ENCODE measurements around the gene TSPAN4.

TSPAN4 gene

GRCh38 chr11:853682-854448, 11.2 kb downstream of the TSPAN4 start:
- DNase-seq = no peak

DNA sequence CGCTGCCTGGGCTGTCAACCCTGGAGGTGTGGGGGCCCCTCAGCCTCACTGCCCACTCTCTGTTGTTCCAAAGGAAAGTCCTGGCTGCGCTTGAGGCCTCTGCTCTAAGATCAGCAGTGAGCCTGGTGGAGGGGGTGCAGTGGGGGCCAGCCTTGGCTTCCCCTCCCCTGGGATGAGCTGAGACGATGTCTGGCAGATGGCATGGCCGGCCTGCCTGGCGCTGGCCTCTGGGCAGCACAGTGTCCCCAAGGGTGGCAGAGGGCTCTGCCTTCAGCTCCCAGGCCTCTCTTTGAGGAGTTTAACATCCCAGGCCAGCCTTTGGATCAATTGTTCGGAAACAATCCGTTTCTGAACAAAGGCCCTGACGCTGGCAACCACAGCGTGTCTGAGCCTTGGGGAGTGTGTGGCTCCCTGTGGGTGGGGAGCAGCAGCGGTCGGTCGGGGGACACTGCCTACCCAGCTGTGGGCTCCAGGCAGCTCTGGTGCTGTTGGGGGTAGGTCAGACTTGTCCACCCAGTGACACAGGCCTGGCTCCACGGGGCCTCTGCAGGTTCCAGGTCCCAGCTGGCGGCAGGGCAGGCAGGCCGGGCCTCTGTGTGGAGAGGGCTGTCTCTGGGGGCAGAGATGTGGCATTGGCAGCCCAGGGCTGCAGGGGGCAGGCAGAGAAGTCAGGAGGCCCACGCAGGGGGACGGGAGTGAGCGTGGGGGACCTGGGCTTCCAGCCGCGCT, 12.1 kb downstream of the TSPAN4 start:
- no peak for DNase-seq

- no peak for DNase-seq
Measured at GRCh38 chr11:855330-855674, 12.7 kb downstream of the TSPAN4 start.

DNA sequence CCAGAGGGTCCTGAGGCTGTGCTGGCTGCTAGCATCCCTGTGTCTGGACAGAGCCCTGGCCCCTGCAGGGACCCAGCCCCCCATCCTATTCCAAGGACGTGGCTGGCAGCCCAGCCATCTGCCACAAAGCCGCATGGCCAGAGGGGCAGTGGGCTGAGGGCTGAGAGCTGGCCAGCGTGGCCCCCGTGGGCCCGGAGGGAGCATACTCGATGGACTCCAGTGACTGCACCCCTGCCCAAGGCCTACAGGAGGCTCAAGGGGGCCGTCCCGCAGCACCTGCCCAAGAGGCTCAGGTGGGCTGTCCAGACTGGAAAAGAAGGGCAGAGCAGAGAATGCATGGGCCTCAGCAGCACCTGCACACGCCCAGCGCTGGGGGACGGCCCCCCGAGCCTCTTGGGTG, 13.1 kb downstream of the TSPAN4 start:
- DNase-seq = no peak

- DNase-seq = no peak
Measured at GRCh38 chr11:856397-856796, 13.7 kb downstream of the TSPAN4 start.

- DNase-seq = no peak
Measured at GRCh38 chr11:858053-858761, 15.6 kb downstream of the TSPAN4 start.

GRCh38 chr11:858762-859339, 16.2 kb downstream of the TSPAN4 start:
- DNase-seq = no peak

DNA sequence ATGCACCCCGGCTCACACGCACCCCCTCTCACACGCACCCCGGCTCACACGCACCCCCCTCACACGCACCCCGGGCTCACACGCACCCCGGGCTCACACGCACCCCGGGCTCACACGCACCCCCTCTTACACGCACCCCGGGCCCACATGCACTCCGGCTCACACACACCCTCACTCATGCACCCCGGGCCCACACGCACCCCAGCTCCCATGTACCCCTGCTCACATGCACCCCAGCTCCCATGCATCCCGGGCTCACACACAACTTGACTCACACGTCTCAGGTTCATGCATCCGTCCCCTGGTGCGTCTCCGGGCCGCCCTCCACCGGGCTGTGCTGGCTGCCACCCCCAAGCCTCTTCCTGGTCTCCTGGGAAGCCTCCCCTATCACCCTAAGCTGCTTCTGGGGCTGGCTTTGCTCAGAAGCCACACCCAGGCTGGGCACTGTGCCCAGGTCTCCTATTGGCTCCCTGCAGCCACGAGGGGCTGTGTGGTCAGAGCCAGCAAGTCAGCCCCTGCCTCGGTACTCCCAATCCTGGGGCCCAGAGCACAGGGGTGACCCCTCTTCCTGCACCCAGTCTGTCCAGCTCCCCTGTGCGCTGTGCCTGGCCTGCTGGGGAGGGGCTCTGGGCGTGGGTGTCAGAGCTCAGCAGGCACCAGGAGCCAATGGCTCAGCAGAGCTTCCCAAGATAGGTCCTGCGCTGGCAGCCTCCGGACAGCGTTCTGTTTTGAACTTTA, 16.9 kb downstream of the TSPAN4 start:
- DNase-seq = no peak

- no peak for DNase-seq
Measured at GRCh38 chr11:860234-861104, 17.8 kb downstream of the TSPAN4 start.

GRCh38 chr11:861105-861479, 18.4 kb downstream of the TSPAN4 start:
- no peak for DNase-seq

DNA sequence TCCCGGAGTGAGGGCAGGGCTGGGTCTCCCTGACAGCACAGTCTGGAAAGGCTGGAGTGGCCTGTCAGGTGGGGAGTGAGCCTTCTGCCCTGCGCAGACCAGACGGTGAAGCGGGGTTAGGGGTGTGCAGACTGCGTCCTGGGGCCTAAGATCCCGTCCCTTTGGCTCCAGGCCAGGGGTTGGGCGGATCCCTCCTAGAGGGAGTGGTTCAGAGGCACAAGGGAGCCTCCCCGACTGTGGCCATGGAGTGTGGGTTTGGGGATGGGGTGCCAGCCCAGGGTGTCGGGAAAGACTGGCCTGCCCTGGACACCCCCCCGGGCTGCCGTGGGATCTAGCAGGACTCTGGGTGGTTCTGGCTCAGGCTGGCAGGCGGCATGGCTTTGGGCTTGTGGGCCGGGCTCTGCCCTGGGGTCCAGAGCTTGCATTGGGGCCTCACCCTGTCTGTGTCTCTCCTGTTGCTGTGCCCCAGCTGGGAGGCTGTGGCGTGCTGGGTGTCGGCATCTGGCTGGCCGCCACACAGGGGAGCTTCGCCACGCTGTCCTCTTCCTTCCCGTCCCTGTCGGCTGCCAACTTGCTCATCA, 19.5 kb downstream of the TSPAN4 start:
- no peak for DNase-seq

GRCh38 chr11:862696-863022, 20.0 kb downstream of the TSPAN4 start:
- DNase-seq = no peak

DNA sequence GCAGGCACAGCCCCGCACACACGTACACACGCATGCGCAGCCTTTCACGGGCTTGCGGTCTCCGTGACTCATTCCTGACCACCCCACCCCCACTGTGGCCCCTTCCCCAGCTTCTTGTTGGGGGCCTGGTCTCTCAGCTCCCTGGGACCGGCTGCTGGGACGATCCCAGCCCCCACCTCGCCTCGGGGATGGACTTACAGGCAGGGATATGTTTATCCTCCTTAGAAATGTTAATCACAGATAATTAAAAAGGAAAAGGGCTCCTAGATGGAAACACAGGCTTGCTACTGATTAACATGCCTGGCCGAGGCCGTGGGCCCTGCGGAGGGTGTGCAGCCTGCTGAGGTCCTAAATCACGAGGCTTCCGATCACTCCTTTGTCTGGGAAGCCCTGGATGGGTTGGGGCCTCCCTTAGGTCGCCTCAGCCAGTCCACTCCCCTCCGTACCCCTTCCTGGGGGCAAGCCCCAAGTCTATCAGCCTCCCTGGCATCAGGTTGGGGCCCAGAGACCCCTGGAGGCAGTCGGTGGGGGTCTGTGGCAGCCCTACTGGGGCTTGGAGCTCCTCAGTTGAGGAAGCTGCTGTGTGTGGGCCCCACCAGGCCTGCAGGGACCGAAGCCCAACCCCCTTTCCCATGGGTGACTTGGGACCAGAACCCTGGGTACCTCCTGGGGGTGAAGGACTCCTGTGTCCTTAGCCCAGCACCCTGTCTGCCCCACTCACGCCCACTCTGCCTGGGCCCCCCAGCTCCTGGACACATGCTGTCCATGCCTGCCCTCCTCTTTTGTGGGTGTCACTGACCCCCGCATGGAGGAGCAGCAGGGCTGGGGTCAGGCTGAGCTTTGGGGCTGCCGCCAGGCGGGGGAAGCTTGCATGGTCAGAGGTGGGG, 20.6 kb downstream of the TSPAN4 start:
- no peak for DNase-seq

DNA sequence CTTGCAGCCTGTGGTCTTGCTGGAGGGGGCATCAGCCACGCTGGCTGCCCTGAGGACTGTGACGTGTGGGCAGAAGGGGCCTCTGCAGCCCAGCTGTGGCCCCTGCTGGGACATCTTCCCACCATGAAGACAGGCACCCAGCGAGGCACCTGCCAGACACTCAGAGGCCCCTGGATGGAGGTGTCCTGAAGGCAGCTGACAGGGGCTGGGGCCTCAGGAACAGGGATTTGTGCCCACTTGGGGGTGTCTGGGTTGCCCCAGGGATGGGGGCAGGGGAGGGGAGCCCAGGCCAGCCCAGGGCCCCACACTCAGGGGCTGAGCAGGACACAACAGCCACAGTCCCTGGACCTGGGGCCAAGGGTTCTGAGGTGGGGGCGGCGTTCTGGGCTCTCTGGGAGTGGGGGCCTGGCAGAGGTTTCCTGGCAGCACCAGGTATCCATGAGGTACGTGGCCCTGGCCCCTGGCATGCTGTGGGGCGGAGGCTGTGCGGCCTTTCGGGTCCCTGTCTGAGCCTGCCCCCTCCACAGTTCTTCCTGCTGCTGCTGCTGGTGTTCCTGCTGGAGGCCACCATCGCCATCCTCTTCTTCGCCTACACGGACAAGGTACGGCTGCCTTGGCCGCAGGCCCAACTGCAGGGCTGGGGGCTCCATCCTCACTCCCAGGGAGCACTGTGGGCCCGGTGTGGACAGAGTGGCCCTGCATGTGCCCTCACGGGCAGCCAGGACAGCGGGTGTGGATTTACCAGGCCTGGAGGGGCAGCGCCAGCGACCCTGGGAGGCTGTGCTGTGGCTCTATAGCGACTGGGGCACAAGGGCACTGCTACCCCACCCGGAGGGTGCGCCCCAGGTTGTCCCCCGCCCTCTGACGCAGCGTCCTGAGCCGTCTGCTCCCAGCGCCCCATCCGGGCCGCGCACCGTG, 21.5 kb downstream of the TSPAN4 start:
- no peak for DNase-seq

DNA sequence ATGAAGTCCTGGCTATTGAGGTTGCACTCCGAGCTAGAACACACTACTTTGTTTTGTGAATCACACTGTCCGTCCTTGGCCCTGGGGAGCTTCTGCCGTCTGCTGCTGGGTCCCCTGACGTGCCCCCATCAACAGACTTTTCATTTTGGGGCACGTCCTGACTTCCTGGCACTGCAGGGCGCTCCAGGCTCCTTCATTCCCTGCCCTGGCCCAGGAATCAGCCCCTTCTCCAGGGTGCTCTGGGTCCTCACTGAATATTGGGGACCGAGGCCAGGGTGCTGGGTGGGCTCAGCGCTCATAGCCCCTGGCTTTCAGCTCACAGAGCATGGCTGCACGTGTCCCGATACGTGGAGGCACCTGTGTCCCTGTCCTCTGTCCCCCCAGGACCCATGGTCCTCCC, 22.2 kb downstream of the TSPAN4 start:
- DNase-seq = no peak

DNA sequence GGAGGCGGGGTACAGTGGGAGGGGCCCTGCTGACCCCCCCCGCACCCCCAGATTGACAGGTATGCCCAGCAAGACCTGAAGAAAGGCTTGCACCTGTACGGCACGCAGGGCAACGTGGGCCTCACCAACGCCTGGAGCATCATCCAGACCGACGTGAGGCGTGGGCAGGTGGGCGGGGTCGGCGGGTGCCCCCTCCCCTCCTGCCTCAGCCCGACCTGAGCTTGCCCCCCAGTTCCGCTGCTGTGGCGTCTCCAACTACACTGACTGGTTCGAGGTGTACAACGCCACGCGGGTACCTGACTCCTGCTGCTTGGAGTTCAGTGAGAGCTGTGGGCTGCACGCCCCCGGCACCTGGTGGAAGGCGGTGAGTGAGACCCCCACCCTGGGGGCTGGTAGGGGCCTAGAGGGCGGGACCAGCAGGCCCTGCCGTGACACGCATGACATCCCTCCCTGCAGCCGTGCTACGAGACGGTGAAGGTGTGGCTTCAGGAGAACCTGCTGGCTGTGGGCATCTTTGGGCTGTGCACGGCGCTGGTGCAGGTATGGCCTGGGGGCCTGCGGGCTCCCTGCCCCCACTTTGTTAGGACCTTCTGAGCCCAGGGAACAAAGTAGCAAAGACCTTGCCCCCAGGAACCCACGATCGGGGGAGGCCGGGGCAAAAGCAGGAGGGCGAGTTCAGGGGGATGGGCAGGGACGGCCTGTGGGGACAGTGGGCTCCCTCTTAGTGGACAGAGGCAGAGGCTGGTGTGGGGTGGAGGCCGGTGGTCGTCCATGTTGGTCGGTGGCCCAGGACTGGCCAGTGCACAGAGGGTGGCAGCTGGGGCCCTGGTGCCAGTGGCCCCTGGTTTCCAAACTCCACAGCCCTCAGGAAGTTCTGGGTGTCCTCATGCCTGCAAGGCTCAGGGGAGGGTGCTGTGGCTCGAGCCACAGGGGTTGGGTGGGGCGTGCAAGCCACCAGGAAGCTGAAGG, 23.1 kb downstream of the TSPAN4 start:
- DNase-seq = no peak

GRCh38 chr11:866481-866880, 23.8 kb downstream of the TSPAN4 start:
- DNase-seq = no peak

DNA sequence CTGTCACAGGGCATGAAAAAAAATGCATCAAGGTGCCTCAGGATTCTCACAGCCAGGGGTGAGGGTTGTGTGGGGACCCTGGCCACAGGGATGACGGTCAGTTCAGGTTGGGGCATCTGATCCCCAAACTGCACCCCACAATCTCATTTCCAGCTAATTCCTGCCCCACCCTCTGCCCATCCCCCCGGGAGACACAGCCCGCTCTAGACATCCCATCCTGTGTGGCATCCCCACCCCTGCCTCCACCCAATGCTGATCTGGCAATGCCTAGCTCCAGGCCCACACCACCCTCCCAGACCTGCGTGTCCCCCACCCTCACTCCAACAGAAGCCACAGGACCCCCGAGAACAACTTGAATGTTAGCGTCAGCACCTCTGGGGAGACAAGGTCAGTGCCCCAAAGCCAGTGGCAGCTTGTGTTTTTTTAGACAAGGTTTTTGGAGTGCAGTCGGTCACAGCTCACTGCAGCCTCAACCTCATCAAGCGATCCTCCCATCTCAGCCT, 25.3 kb downstream of the TSPAN4 start:
- DNase-seq = no peak
